Measurements from ENCODE around the gene TOP3B. TPM values are rescaled to one million over a fixed set of nuclear protein-coding genes. Genes with fewer than 3 reads are reported as not detected.

The TOP3B gene
- total RNA-seq, 1 experiment from 2014 or later, result 68.6 TPM

DNA sequence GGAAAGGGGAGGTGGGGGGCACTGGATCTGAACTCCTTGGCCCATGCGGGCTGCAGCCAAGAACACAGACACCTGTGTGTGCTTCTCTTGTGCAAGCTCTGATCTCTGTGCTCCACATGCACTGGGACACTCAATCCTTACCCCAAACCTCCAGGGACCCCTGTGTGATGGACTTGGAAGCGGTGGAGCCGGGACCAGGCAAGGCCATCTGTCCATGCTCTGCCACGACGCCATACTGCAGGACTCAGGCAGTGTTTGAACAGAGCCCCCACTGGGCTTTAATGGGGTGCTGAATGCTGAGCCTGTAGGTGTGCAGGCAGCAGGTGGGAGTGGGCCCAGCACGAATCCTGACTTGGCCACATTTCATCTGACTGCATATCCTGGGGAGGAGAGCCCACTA is 53.3 kb downstream of the TOP3B start:
- Mint-ChIP-seq H3K36me3 (peaks cover 17% of the 10 kb centered on the region; the same call in 1 of the 2 replicates), H3K4me1 (peaks cover 45% of the 10 kb centered on the region), H3K4me3 (no peak overlapping the region), H3K27me3 (ENCODE audit: low read depth) (no peaks in the 10 kb centered on the region), H3K27ac (peak overlapping the region; percentile 51; the same call in 1 of the 2 replicates), H3K9me3 (no peaks in the 10 kb centered on the region)
- DNase-seq (ENCODE audit: low spot score), result no peak
- POLR2A ChIA-PET, result no interaction called here
- CTCF ChIA-PET, result interaction anchor here (2.3 to 4.5 kb wide), 2 partner anchors 8 to 19 kb away, joined by 6 to 49 read pairs; no protein-coding TSS in a partner anchor
- no peak for ATAC-seq
- TF ChIP-seq, protein P1, sequence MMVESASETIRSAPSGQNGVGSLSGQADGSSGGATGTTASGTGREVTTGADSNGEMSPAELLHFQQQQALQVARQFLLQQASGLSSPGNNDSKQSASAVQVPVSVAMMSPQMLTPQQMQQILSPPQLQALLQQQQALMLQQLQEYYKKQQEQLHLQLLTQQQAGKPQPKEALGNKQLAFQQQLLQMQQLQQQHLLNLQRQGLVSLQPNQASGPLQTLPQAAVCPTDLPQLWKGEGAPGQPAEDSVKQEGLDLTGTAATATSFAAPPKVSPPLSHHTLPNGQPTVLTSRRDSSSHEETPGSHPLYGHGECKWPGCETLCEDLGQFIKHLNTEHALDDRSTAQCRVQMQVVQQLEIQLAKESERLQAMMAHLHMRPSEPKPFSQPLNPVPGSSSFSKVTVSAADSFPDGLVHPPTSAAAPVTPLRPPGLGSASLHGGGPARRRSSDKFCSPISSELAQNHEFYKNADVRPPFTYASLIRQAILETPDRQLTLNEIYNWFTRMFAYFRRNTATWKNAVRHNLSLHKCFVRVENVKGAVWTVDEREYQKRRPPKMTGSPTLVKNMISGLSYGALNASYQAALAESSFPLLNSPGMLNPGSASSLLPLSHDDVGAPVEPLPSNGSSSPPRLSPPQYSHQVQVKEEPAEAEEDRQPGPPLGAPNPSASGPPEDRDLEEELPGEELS (CRISPR knock-in tag; IDR thresholded peaks at IDR 0.05), result no peak
- TF ChIP-seq GABPB1 (CRISPR knock-in tag; IDR thresholded peaks at IDR 0.05), result no peak
- TF ChIP-seq GRHL2 (CRISPR knock-in tag; IDR thresholded peaks at IDR 0.05; ENCODE audit: insufficient replicate concordance, severe bottlenecking), result no peak
- TF ChIP-seq ZNF671 (CRISPR knock-in tag; IDR thresholded peaks at IDR 0.05), result no peak
- no peak for TF ChIP-seq MXD4 (CRISPR knock-in tag; IDR thresholded peaks at IDR 0.05; ENCODE audit: borderline replicate concordance)
- TF ChIP-seq, protein P2, sequence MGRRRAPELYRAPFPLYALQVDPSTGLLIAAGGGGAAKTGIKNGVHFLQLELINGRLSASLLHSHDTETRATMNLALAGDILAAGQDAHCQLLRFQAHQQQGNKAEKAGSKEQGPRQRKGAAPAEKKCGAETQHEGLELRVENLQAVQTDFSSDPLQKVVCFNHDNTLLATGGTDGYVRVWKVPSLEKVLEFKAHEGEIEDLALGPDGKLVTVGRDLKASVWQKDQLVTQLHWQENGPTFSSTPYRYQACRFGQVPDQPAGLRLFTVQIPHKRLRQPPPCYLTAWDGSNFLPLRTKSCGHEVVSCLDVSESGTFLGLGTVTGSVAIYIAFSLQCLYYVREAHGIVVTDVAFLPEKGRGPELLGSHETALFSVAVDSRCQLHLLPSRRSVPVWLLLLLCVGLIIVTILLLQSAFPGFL (CRISPR knock-in tag; IDR thresholded peaks at IDR 0.05; ENCODE audit: borderline replicate concordance), result no peak
- TF ChIP-seq JUN (CRISPR knock-in tag; IDR thresholded peaks at IDR 0.05), result no peak
- TF ChIP-seq, protein P3, sequence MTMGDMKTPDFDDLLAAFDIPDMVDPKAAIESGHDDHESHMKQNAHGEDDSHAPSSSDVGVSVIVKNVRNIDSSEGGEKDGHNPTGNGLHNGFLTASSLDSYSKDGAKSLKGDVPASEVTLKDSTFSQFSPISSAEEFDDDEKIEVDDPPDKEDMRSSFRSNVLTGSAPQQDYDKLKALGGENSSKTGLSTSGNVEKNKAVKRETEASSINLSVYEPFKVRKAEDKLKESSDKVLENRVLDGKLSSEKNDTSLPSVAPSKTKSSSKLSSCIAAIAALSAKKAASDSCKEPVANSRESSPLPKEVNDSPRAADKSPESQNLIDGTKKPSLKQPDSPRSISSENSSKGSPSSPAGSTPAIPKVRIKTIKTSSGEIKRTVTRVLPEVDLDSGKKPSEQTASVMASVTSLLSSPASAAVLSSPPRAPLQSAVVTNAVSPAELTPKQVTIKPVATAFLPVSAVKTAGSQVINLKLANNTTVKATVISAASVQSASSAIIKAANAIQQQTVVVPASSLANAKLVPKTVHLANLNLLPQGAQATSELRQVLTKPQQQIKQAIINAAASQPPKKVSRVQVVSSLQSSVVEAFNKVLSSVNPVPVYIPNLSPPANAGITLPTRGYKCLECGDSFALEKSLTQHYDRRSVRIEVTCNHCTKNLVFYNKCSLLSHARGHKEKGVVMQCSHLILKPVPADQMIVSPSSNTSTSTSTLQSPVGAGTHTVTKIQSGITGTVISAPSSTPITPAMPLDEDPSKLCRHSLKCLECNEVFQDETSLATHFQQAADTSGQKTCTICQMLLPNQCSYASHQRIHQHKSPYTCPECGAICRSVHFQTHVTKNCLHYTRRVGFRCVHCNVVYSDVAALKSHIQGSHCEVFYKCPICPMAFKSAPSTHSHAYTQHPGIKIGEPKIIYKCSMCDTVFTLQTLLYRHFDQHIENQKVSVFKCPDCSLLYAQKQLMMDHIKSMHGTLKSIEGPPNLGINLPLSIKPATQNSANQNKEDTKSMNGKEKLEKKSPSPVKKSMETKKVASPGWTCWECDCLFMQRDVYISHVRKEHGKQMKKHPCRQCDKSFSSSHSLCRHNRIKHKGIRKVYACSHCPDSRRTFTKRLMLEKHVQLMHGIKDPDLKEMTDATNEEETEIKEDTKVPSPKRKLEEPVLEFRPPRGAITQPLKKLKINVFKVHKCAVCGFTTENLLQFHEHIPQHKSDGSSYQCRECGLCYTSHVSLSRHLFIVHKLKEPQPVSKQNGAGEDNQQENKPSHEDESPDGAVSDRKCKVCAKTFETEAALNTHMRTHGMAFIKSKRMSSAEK (CRISPR knock-in tag; IDR thresholded peaks at IDR 0.05; ENCODE audit: borderline replicate concordance), result no peak
- TF ChIP-seq, protein P4, sequence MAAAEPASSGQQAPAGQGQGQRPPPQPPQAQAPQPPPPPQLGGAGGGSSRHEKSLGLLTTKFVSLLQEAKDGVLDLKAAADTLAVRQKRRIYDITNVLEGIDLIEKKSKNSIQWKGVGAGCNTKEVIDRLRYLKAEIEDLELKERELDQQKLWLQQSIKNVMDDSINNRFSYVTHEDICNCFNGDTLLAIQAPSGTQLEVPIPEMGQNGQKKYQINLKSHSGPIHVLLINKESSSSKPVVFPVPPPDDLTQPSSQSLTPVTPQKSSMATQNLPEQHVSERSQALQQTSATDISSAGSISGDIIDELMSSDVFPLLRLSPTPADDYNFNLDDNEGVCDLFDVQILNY (CRISPR knock-in tag; IDR thresholded peaks at IDR 0.05), result no peak
- no peak for TF ChIP-seq JAZF1 (CRISPR knock-in tag; IDR thresholded peaks at IDR 0.05)
- TF ChIP-seq FOXP1 (CRISPR knock-in tag; IDR thresholded peaks at IDR 0.05; ENCODE audit: borderline replicate concordance), result no peak
- TF ChIP-seq, protein P5, sequence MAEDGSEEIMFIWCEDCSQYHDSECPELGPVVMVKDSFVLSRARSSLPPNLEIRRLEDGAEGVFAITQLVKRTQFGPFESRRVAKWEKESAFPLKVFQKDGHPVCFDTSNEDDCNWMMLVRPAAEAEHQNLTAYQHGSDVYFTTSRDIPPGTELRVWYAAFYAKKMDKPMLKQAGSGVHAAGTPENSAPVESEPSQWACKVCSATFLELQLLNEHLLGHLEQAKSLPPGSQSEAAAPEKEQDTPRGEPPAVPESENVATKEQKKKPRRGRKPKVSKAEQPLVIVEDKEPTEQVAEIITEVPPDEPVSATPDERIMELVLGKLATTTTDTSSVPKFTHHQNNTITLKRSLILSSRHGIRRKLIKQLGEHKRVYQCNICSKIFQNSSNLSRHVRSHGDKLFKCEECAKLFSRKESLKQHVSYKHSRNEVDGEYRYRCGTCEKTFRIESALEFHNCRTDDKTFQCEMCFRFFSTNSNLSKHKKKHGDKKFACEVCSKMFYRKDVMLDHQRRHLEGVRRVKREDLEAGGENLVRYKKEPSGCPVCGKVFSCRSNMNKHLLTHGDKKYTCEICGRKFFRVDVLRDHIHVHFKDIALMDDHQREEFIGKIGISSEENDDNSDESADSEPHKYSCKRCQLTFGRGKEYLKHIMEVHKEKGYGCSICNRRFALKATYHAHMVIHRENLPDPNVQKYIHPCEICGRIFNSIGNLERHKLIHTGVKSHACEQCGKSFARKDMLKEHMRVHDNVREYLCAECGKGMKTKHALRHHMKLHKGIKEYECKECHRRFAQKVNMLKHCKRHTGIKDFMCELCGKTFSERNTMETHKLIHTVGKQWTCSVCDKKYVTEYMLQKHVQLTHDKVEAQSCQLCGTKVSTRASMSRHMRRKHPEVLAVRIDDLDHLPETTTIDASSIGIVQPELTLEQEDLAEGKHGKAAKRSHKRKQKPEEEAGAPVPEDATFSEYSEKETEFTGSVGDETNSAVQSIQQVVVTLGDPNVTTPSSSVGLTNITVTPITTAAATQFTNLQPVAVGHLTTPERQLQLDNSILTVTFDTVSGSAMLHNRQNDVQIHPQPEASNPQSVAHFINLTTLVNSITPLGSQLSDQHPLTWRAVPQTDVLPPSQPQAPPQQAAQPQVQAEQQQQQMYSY (CRISPR knock-in tag; IDR thresholded peaks at IDR 0.05), result no peak
- TF ChIP-seq, protein P6, sequence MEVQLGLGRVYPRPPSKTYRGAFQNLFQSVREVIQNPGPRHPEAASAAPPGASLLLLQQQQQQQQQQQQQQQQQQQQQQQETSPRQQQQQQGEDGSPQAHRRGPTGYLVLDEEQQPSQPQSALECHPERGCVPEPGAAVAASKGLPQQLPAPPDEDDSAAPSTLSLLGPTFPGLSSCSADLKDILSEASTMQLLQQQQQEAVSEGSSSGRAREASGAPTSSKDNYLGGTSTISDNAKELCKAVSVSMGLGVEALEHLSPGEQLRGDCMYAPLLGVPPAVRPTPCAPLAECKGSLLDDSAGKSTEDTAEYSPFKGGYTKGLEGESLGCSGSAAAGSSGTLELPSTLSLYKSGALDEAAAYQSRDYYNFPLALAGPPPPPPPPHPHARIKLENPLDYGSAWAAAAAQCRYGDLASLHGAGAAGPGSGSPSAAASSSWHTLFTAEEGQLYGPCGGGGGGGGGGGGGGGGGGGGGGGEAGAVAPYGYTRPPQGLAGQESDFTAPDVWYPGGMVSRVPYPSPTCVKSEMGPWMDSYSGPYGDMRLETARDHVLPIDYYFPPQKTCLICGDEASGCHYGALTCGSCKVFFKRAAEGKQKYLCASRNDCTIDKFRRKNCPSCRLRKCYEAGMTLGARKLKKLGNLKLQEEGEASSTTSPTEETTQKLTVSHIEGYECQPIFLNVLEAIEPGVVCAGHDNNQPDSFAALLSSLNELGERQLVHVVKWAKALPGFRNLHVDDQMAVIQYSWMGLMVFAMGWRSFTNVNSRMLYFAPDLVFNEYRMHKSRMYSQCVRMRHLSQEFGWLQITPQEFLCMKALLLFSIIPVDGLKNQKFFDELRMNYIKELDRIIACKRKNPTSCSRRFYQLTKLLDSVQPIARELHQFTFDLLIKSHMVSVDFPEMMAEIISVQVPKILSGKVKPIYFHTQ (CRISPR knock-in tag; IDR thresholded peaks at IDR 0.05), result no peak
- no peak for TF ChIP-seq SOX15 (CRISPR knock-in tag; IDR thresholded peaks at IDR 0.05)
- no peak for TF ChIP-seq ZNF396 (CRISPR knock-in tag; IDR thresholded peaks at IDR 0.05; ENCODE audit: borderline replicate concordance)
- TF ChIP-seq, protein P7, sequence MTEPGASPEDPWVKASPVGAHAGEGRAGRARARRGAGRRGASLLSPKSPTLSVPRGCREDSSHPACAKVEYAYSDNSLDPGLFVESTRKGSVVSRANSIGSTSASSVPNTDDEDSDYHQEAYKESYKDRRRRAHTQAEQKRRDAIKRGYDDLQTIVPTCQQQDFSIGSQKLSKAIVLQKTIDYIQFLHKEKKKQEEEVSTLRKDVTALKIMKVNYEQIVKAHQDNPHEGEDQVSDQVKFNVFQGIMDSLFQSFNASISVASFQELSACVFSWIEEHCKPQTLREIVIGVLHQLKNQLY (CRISPR knock-in tag; IDR thresholded peaks at IDR 0.05), result no peak
- TF ChIP-seq, protein P8, sequence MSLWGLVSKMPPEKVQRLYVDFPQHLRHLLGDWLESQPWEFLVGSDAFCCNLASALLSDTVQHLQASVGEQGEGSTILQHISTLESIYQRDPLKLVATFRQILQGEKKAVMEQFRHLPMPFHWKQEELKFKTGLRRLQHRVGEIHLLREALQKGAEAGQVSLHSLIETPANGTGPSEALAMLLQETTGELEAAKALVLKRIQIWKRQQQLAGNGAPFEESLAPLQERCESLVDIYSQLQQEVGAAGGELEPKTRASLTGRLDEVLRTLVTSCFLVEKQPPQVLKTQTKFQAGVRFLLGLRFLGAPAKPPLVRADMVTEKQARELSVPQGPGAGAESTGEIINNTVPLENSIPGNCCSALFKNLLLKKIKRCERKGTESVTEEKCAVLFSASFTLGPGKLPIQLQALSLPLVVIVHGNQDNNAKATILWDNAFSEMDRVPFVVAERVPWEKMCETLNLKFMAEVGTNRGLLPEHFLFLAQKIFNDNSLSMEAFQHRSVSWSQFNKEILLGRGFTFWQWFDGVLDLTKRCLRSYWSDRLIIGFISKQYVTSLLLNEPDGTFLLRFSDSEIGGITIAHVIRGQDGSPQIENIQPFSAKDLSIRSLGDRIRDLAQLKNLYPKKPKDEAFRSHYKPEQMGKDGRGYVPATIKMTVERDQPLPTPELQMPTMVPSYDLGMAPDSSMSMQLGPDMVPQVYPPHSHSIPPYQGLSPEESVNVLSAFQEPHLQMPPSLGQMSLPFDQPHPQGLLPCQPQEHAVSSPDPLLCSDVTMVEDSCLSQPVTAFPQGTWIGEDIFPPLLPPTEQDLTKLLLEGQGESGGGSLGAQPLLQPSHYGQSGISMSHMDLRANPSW (CRISPR knock-in tag; conservative IDR thresholded peaks at IDR 0.05; ENCODE audit: low read depth), result no peak
- TF ChIP-seq PRRX2 (CRISPR knock-in tag; IDR thresholded peaks at IDR 0.05), result no peak
